Gastroesophageal sphincter (tissue), 4 donors: Measurements from ENCODE around the gene SPOP. TPM values are rescaled to one million over a fixed set of nuclear protein-coding genes. Genes with fewer than 3 reads are reported as not detected.
A peak's percentile ranks its signal among the peaks of the same experiment; 100 is the strongest.

ENCODE experiments used
- ATAC-seq: fragments of 150-250 bp; one replicate; pipeline ENCODE4 v1.9.1; 2016; ENCODE audit warnings: mild to moderate bottlenecking, moderate library complexity
- H3K27ac ChIP-seq, 4 donors: fragments of 200-600 bp; sonication (generic) in 3 of 4; 1 replicate in 3 of 4; 2 replicates in 1 of 4; pipeline ENCODE4 v1.5.1; 2016 to 2019
- H3K27me3 ChIP-seq: fragments of 200-600 bp; sonication (generic); one replicate; pipeline ENCODE4 v1.5.1; 2019
- H3K36me3 ChIP-seq, 2 donors: fragments of 200-600 bp; sonication (generic); one replicate each; pipeline ENCODE4 v1.5.1; 2019; ENCODE audit warnings: control low read depth in 1 of 2
- H3K4me1 ChIP-seq, 3 donors: fragments of 200-600 bp; sonication (generic); 1 replicate in 2 of 3; 2 replicates in 1 of 3; pipeline ENCODE4 v1.5.1; 2016 to 2019; ENCODE audit warnings: control low read depth in 2 of 3
- H3K4me3 ChIP-seq, 2 donors: fragments of 200-600 bp; sonication (generic); one replicate each; pipeline ENCODE4 v1.5.1; 2019; ENCODE audit warnings: mild to moderate bottlenecking in 1 of 2, moderate library complexity in 1 of 2
- H3K9me3 ChIP-seq, 3 donors: fragments of 200-600 bp; sonication (generic); one replicate each; pipeline ENCODE4 v1.5.1; 2017 to 2019; ENCODE audit warnings: control low read depth in 2 of 3
- EP300 ChIP-seq: sonication (generic); formaldehyde crosslinking; IDR thresholded peaks from one replicate; pipeline ENCODE4 v1.6.1; 2017; ENCODE audit warnings: antibody characterized with exemption, mild to moderate bottlenecking
- POLR2A ChIP-seq, 2 donors: fragments of 450-650 bp; IDR thresholded peaks; one replicate each; pipeline ENCODE4 v1.6.1; 2017; ENCODE audit warnings: antibody characterized with exemption in 2 of 2, mild to moderate bottlenecking in 2 of 2, moderate library complexity in 1 of 2
- POLR2AphosphoS5 ChIP-seq: sonication (generic); formaldehyde crosslinking; IDR thresholded peaks from one replicate; pipeline ENCODE4 v1.6.1; 2017; ENCODE audit warnings: antibody characterized with exemption
- WGBS, 2 donors: methylation state at CpG; one replicate each; pipeline ENCODE4 v1.1.5; 2018; ENCODE audit warnings: low coverage in 1 of 2; 5-methylcytosine and 5-hydroxymethylcytosine counted together
- total RNA-seq, 4 donors: library from RNA; depleted of rRNA; stranded (reverse); fragments of >200 nt; gene quantifications; one replicate each; pipeline ENCODE4 v1.1.0, GENCODE V29; 2016
- TF ChIP-seq, protein P1 (sequence below), 4 experiments: fragments of 200-600 bp in 2 of 4; fragments of 450-650 bp in 2 of 4; sonication (generic) in 1 of 4; IDR thresholded peaks; one replicate each; pipeline ENCODE4 v1.5.1; 2017 to 2019; ENCODE audit warnings: antibody characterized with exemption in 4 of 4, mild to moderate bottlenecking in 2 of 4, moderate library complexity in 2 of 4

SPOP gene
- total RNA-seq, 4 donors from 2014 or later, result 159 to 268 (median 176) TPM

GRCh38 chr17:49578952-49579500 lies 98.9 kb downstream of the SPOP start:
- TF ChIP-seq EP300, result no peak
- TF ChIP-seq POLR2AphosphoS5, result no peak
- TF ChIP-seq POLR2A (IDR thresholded peaks at IDR 0.05), result no peak
- TF ChIP-seq, protein P1, sequence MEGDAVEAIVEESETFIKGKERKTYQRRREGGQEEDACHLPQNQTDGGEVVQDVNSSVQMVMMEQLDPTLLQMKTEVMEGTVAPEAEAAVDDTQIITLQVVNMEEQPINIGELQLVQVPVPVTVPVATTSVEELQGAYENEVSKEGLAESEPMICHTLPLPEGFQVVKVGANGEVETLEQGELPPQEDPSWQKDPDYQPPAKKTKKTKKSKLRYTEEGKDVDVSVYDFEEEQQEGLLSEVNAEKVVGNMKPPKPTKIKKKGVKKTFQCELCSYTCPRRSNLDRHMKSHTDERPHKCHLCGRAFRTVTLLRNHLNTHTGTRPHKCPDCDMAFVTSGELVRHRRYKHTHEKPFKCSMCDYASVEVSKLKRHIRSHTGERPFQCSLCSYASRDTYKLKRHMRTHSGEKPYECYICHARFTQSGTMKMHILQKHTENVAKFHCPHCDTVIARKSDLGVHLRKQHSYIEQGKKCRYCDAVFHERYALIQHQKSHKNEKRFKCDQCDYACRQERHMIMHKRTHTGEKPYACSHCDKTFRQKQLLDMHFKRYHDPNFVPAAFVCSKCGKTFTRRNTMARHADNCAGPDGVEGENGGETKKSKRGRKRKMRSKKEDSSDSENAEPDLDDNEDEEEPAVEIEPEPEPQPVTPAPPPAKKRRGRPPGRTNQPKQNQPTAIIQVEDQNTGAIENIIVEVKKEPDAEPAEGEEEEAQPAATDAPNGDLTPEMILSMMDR (IDR thresholded peaks at IDR 0.05), result no peak
- WGBS, 2 donors, result 80% methylated on average over 1 of the region's 17 CpGs; no CpG with 5 or more reads in 1 of the 2 donors
- peaks cover 0 to 58% (median 17%) of the 10 kb centered on the region in 3 donors for H3K4me1 ChIP-seq
- H3K4me3 ChIP-seq, result no peak overlapping the region
- no peaks in the 10 kb centered on the region for H3K27me3 ChIP-seq
- peaks cover 0 to 23% of the 10 kb centered on the region in 2 donors for H3K36me3 ChIP-seq
- H3K9me3 ChIP-seq, result no peaks in the 10 kb centered on the region
- ATAC-seq, result no peak
- H3K27ac ChIP-seq, result no peak overlapping the region

DNA sequence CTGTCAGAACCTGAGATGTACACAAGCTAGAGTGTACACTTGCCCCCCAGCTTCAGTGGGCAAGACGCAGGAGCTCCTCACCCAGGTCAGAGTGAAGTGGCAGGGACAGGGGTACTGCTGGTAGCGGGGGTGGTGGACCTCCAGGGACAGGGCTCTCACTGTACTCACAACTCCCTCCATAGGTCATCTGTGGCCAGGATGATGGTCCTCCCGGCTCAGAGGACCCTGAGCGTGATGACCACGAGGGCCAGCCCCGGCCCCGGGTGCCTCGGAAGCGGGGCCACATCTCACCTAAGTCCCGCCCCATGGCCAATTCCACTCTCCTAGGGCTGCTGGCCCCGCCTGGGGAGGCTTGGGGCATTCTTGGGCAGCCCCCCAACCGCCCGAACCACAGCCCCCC lies 99.5 kb downstream of the SPOP start:
- Histone ChIP-seq H3K27me3 (no peaks in the 10 kb centered on the region), H3K4me3 (no peak overlapping the region), H3K4me1 (peaks cover 0 to 65% (median 17%) of the 10 kb centered on the region in 3 donors), H3K27ac (peak overlapping the region in 3 of 4 donors; percentile 88 to 93 (median 89)), H3K9me3 (no peaks in the 10 kb centered on the region), H3K36me3 (peaks cover 0 to 23% of the 10 kb centered on the region in 2 donors)
- TF ChIP-seq, protein P1 (IDR thresholded peaks at IDR 0.05), result no peak
- TF ChIP-seq EP300, result no peak
- TF ChIP-seq POLR2AphosphoS5, result no peak
- no peak for TF ChIP-seq POLR2A (IDR thresholded peaks at IDR 0.05)
- 60% methylated on average over 1 of the region's 13 CpGs; no CpG with 5 or more reads in 1 of the 2 donors for WGBS, 2 donors
- no peak for ATAC-seq

DNA sequence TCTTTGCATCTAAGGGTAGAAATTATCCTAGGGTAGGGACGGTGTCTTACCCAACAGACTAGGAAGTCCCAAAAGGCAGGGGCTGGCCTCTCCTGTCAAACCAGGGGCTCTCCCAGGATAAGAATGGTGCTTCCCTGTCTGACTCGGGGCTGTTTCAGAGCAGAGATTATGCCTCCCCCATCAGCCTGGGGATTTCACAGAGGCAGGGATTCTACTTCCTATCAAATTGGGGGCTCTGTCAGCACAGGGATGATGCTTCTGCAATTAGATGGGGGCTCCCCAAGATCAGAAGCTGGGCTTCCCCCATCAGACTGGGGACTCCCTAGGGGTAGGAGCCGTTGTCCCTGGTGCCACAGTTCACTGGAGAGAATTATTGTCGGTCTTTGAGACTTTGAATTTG lies 99.9 kb downstream of the SPOP start:
- Histone ChIP-seq H3K9me3 (no peaks in the 10 kb centered on the region), H3K27me3 (no peaks in the 10 kb centered on the region), H3K4me1 (peaks cover 0 to 67% (median 17%) of the 10 kb centered on the region in 3 donors), H3K4me3 (peak overlapping the region in 1 of 2 donors; percentile 75), H3K36me3 (peaks cover 0 to 23% of the 10 kb centered on the region in 2 donors), H3K27ac (peak overlapping the region in 3 of 4 donors; percentile 88 to 93 (median 89))
- TF ChIP-seq POLR2AphosphoS5, result no peak
- TF ChIP-seq, protein P1 (IDR thresholded peaks at IDR 0.05), result no peak
- no peak for TF ChIP-seq EP300
- WGBS, 2 donors, result no CpG with 5 or more reads among the region's 4 CpGs
- ATAC-seq, result no peak

GRCh38 chr17:49577650-49577934 lies 100.3 kb downstream of the SPOP start:
- TF ChIP-seq EP300 (no peak), POLR2AphosphoS5 (no peak), POLR2A (IDR thresholded peaks at IDR 0.05) (no peak)
- TF ChIP-seq, protein P1 (IDR thresholded peaks at IDR 0.05), result no peak
- Histone ChIP-seq H3K9me3 (no peaks in the 10 kb centered on the region), H3K4me1 (peaks cover 0 to 67% (median 17%) of the 10 kb centered on the region in 3 donors), H3K4me3 (peak overlapping the region in 1 of 2 donors; percentile 75), H3K27me3 (no peaks in the 10 kb centered on the region), H3K36me3 (peaks cover 0 to 23% of the 10 kb centered on the region in 2 donors), H3K27ac (peak overlapping the region; percentile 52 to 93 (median 88))
- WGBS, 2 donors, result 25 to 28% methylated on average over 3 of the region's 3 CpGs
- no peak for ATAC-seq

- ATAC-seq, result peak; percentile 8
- Histone ChIP-seq H3K4me1 (peaks cover 0 to 67% (median 17%) of the 10 kb centered on the region in 3 donors), H3K4me3 (peak overlapping the region; percentile 70 to 75), H3K27ac (peak overlapping the region; percentile 52 to 93 (median 88)), H3K36me3 (peaks cover 0 to 23% of the 10 kb centered on the region in 2 donors), H3K9me3 (no peaks in the 10 kb centered on the region), H3K27me3 (no peaks in the 10 kb centered on the region)
- 20% methylated on average over 1 of the region's 22 CpGs; no CpG with 5 or more reads in 1 of the 2 donors for WGBS, 2 donors
- no peak for TF ChIP-seq POLR2A (IDR thresholded peaks at IDR 0.05)
- no peak for TF ChIP-seq EP300
- no peak for TF ChIP-seq POLR2AphosphoS5
- TF ChIP-seq, protein P1 (IDR thresholded peaks at IDR 0.05), result no peak
Measured at GRCh38 chr17:49576917-49577649, 100.8 kb downstream of the SPOP start.
